Breast epithelium (tissue), 3 donors: Measurements from ENCODE around the gene DCDC1.

ENCODE experiments used
- CTCF ChIP-seq, 3 donors: fragments of 450-650 bp; IDR thresholded peaks; one replicate each; pipeline ENCODE4 v1.5.1; 2016 to 2017; ENCODE audit warnings: antibody characterized with exemption in 3 of 3, mild to moderate bottlenecking in 3 of 3, moderate library complexity in 3 of 3
- POLR2A ChIP-seq: fragments of 450-650 bp; IDR thresholded peaks from one replicate; pipeline ENCODE4 v1.6.1; 2016; ENCODE audit warnings: antibody characterized with exemption, mild to moderate bottlenecking, moderate library complexity
- POLR2AphosphoS5 ChIP-seq, 3 donors: sonication (generic); formaldehyde crosslinking; IDR thresholded peaks; one replicate each; pipeline ENCODE4 v1.6.1; 2017; ENCODE audit warnings: antibody characterized with exemption in 3 of 3

GRCh38 chr11:30855383-30856006, 514.0 kb downstream of the DCDC1 start:
- TF ChIP-seq POLR2A (no peak), CTCF (IDR thresholded peaks at IDR 0.05) (peak in 2 of 3 donors; percentile 58 to 66), POLR2AphosphoS5 (IDR thresholded peaks at IDR 0.05) (no peak)
